ENCODE measurements around the gene SLC39A11. TPM values are rescaled to one million over a fixed set of nuclear protein-coding genes. Genes with fewer than 3 reads are reported as not detected.

SLC39A11 gene
- polyA plus RNA-seq, 1 of the 3 experiments (the other 2 are of a cell fraction) = 23.5 TPM

DNA sequence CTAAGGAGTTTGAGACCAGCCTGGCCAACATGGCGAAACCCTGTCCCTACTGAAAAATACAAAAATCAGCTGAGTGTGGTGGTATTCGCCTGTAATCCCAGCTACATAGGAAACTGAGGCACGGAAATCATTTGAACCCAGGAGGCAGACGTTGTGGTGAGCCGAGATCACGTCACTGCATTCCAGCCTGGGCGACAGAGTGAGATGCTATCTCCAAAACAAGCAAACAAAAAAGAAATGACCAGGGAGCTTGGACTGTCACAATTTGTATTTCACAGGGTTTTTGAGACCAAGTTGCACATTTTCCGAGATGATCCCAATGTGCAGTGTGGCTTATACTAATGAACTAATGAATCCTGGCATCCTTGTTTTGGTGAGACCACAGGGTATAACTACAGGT, 156.5 kb downstream of the SLC39A11 start:
- no peak overlapping the region for H3K27ac ChIP-seq (ENCODE audit: low read depth in 2 of 2, low read length in 1 of 2)
- no peaks in the 10 kb centered on the region for H4K20me1 ChIP-seq (ENCODE audit: insufficient read depth)
- 94% methylated on average over 8 of the region's 8 CpGs for WGBS (ENCODE audit: low lambda C conversion rate)
- H3K9me2 ChIP-seq = no peaks in the 10 kb centered on the region
- H3K4me3 ChIP-seq (ENCODE audit: low read depth in 2 of 2, low read length in 1 of 2) = no peak overlapping the region
- POLR2A ChIA-PET = no interaction called here
- no peak for DNase-seq
- H3K27me3 ChIP-seq (ENCODE audit: insufficient read depth) = no peaks in the 10 kb centered on the region
- TF ChIP-seq FOXM1 (IDR thresholded peaks at IDR 0.05; ENCODE audit: low read depth) = no peak
- TF ChIP-seq GATA2 (CRISPR knock-in tag; IDR thresholded peaks at IDR 0.05) = no peak
- H3K9ac ChIP-seq = no peak overlapping the region
- no peaks in the 10 kb centered on the region for H3K36me3 ChIP-seq (replicated peaks in 1 of 2; ENCODE audit: control insufficient read depth in 1 of 2, insufficient read depth in 2 of 2, low read length in 1 of 2)
- H3K4me1 ChIP-seq (ENCODE audit: control insufficient read depth in 1 of 2, insufficient read depth in 2 of 2, low read depth in 1 of 2, low read length in 1 of 2) = peaks cover 0 to 4% of the 10 kb centered on the region in 2 experiments; a peak in 2 of 4 replicates
- H2AFZ ChIP-seq (ENCODE audit: low read depth) = no peak overlapping the region
- H3F3A ChIP-seq (replicated peaks; ENCODE audit: insufficient read depth) = no peaks in the 10 kb centered on the region
- H3K9me3 ChIP-seq = no peaks in the 10 kb centered on the region
- CTCF ChIA-PET = interaction anchor here (0.7 to 1.2 kb wide), 2 partner anchors 83 to 211 kb away, joined by 3 read pairs; no protein-coding TSS in a partner anchor
- H3K79me2 ChIP-seq (ENCODE audit: insufficient read depth) = no peaks in the 10 kb centered on the region; the same call in 1 of the 2 replicates
- no peak overlapping the region for H3K4me2 ChIP-seq

DNA sequence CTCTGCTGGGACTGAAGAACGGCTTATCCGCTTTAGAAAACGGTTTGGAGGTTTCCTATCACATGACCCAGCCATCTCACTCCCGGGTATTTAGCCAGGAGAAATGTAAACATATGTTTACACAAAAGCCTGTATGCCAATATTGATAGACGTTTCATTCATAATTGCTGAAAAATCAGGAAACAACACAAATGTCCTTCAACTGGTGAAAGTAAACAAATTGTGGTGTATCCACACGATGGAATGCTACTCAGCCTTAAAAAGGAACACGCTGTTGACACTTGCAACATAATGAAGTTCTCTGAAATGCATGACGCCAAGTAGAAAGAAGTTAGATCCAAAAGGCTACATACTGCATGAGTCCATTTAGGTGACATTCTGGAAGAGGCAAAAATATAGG, 157.6 kb downstream of the SLC39A11 start:
- H3K27ac ChIP-seq (ENCODE audit: low read depth in 2 of 2, low read length in 1 of 2) = no peak overlapping the region
- no peak overlapping the region for H3K9ac ChIP-seq
- POLR2A ChIA-PET = no interaction called here
- no peaks in the 10 kb centered on the region for H3K9me2 ChIP-seq
- CTCF ChIA-PET = no interaction called here
- TF ChIP-seq, protein P1, sequence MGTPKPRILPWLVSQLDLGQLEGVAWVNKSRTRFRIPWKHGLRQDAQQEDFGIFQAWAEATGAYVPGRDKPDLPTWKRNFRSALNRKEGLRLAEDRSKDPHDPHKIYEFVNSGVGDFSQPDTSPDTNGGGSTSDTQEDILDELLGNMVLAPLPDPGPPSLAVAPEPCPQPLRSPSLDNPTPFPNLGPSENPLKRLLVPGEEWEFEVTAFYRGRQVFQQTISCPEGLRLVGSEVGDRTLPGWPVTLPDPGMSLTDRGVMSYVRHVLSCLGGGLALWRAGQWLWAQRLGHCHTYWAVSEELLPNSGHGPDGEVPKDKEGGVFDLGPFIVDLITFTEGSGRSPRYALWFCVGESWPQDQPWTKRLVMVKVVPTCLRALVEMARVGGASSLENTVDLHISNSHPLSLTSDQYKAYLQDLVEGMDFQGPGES (IDR thresholded peaks at IDR 0.05; ENCODE audit: low read depth, low read length) = no peak
- no peak for TF ChIP-seq REST (IDR thresholded peaks at IDR 0.05; ENCODE audit: low read depth, low read length)
- TF ChIP-seq, protein P2, sequence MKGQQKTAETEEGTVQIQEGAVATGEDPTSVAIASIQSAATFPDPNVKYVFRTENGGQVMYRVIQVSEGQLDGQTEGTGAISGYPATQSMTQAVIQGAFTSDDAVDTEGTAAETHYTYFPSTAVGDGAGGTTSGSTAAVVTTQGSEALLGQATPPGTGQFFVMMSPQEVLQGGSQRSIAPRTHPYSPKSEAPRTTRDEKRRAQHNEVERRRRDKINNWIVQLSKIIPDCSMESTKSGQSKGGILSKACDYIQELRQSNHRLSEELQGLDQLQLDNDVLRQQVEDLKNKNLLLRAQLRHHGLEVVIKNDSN (IDR thresholded peaks at IDR 0.05; ENCODE audit: borderline replicate concordance, low read depth) = no peak
- H3F3A ChIP-seq (replicated peaks; ENCODE audit: insufficient read depth) = no peaks in the 10 kb centered on the region
- DNase-seq = no peak
- no peaks in the 10 kb centered on the region for H3K36me3 ChIP-seq (replicated peaks in 1 of 2; ENCODE audit: control insufficient read depth in 1 of 2, insufficient read depth in 2 of 2, low read length in 1 of 2)
- no peaks in the 10 kb centered on the region; the same call in 1 of the 2 replicates for H3K79me2 ChIP-seq (ENCODE audit: insufficient read depth)
- H3K4me1 ChIP-seq (ENCODE audit: control insufficient read depth in 1 of 2, insufficient read depth in 2 of 2, low read depth in 1 of 2, low read length in 1 of 2) = peaks cover 0 to 4% of the 10 kb centered on the region in 2 experiments; a peak in 2 of 4 replicates
- no peak overlapping the region for H3K4me2 ChIP-seq
- no peaks in the 10 kb centered on the region for H3K27me3 ChIP-seq (ENCODE audit: insufficient read depth)
- no peaks in the 10 kb centered on the region for H4K20me1 ChIP-seq (ENCODE audit: insufficient read depth)
- WGBS (ENCODE audit: low lambda C conversion rate) = 86% methylated on average over 8 of the region's 8 CpGs
- H3K4me3 ChIP-seq (ENCODE audit: low read depth in 2 of 2, low read length in 1 of 2) = no peak overlapping the region
- H3K9me3 ChIP-seq = no peaks in the 10 kb centered on the region
- H2AFZ ChIP-seq (ENCODE audit: low read depth) = no peak overlapping the region
